MCF 10A (cell line): ENCODE data around the gene UBAC2. TPM values are rescaled to one million over a fixed set of nuclear protein-coding genes. Genes with fewer than 3 reads are reported as not detected.

Experiments used
- BruUV-seq: library from RNA; stranded (reverse); fragments of 400-500 nt; replicated peaks from 2 replicates; lab custom pipeline; 2021; lab: Mats Ljungman, UMichigan
- CTCF ChIA-PET: fragments of 300-600 bp; sonication (Branson Sonifier 250); formaldehyde crosslinking; extraction: SDS; loops from one replicate; lab custom pipeline; 2021; ENCODE audit warnings: antibody characterized with exemption, inconsistent platforms; lab: Yijun Ruan, JAX
- POLR2A ChIA-PET: fragments of 300-600, 350-650 bp; sonication (Branson Sonifier 250); formaldehyde crosslinking; extraction: SDS; loops from one replicate; lab custom pipeline; 2020; ENCODE audit warnings: antibody characterized with exemption, inconsistent platforms; lab: Yijun Ruan, JAX
- DNase-seq: peaks from one replicate; pipeline ENCODE4 v3.0.0-alpha.2; 2018; ENCODE audit not compliant: unreplicated experiment
- H3K27ac Mint-ChIP-seq: one replicate; pipeline ENCODE4 v1.8.0; 2022; ENCODE audit warnings: mild to moderate bottlenecking, low read depth, mixed read lengths; ENCODE audit not compliant: unreplicated experiment
- H3K27me3 Mint-ChIP-seq: one replicate; pipeline ENCODE4 v1.8.0; 2022; ENCODE audit warnings: mixed read lengths; ENCODE audit not compliant: insufficient read depth, unreplicated experiment
- H3K36me3 Mint-ChIP-seq: one replicate; pipeline ENCODE4 v1.8.0; 2022; ENCODE audit warnings: mild to moderate bottlenecking, moderate library complexity, mixed read lengths; ENCODE audit not compliant: insufficient read depth, unreplicated experiment
- H3K4me1 Mint-ChIP-seq: one replicate; pipeline ENCODE4 v1.8.0; 2022; ENCODE audit warnings: mixed read lengths; ENCODE audit not compliant: insufficient read depth, unreplicated experiment
- H3K4me3 Mint-ChIP-seq: one replicate; pipeline ENCODE4 v1.8.0; 2022; ENCODE audit warnings: mild to moderate bottlenecking, moderate library complexity, mixed read lengths; ENCODE audit not compliant: unreplicated experiment
- H3K9me3 Mint-ChIP-seq: one replicate; pipeline ENCODE4 v1.8.0; 2022; ENCODE audit warnings: mixed read lengths; ENCODE audit not compliant: unreplicated experiment
- intact Hi-C: fragments of 100-400 bp; cut with micrococcal nuclease; formaldehyde crosslinking; loops from 2 replicates; pipeline ENCODE4 v1.14.1; 2022
- total RNA-seq: library from RNA; stranded (reverse); gene quantifications from 2 replicates; pipeline ENCODE4 v1.2.3, GENCODE V29; 2022
- TF ChIP-seq, protein P1 (sequence below): fragments of 200-600 bp; IDR thresholded peaks from one replicate; pipeline ENCODE4 v1.8.0; 2022; ENCODE audit warnings: antibody characterized with exemption, mild to moderate bottlenecking; ENCODE audit not compliant: unreplicated experiment

Gene UBAC2
- total RNA-seq, 1 experiment from 2014 or later, result 74.7 TPM

DNA sequence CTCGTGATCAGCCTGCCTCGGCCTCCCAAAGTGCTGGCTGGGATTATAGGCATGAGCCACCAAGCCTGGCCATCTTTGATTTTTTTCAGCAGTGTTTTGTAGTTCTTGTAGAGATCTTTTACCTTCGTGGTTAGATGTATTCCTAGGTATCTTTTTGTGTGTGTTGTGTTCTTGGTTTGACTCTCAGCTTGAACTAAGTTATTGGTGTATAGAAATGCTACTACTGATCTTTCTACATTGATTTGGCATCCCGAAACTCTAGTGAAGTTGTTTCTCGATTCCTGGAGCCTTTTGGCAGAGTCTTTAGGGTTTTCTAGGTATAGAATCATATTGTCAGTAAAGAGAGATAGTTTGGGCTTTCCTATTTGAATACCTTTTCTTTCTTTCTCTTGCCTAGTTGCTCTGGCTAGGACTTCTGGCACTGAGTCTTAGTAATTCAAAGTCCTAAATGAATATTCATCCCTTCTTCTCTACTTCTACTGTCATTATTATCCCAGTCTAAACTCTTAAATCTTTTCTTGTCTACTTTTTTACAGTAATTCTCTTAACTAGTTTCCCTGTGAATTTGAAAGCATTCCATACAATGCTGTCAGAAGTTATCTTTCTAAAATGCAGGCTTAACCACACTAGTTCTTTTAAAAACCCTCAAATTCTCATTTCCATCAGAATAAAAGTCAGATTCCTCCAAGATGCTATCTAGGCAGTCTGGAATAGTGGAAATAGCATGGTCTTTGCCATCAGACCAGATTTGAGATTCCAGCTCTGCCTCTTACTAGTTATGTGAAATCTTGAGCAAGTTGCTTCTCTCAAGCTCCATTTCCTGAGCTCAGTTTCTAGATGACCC is 50.5 kb downstream of the UBAC2 start:
- intact Hi-C loops, result no loop called here
- no TSS peak for BruUV-seq
- no peak overlapping the region for H3K4me3 Mint-ChIP-seq
- ChIA-PET POLR2A (no interaction called here), CTCF (interaction anchor here (0.5 to 1.3 kb wide), 3 partner anchors 15 to 185 kb away, joined by 3 to 4 read pairs (median 4); no protein-coding TSS in a partner anchor)
- TF ChIP-seq, protein P1, sequence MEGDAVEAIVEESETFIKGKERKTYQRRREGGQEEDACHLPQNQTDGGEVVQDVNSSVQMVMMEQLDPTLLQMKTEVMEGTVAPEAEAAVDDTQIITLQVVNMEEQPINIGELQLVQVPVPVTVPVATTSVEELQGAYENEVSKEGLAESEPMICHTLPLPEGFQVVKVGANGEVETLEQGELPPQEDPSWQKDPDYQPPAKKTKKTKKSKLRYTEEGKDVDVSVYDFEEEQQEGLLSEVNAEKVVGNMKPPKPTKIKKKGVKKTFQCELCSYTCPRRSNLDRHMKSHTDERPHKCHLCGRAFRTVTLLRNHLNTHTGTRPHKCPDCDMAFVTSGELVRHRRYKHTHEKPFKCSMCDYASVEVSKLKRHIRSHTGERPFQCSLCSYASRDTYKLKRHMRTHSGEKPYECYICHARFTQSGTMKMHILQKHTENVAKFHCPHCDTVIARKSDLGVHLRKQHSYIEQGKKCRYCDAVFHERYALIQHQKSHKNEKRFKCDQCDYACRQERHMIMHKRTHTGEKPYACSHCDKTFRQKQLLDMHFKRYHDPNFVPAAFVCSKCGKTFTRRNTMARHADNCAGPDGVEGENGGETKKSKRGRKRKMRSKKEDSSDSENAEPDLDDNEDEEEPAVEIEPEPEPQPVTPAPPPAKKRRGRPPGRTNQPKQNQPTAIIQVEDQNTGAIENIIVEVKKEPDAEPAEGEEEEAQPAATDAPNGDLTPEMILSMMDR, result no peak
- no peak overlapping the region for H3K27ac Mint-ChIP-seq
- DNase-seq, result no peak
- no peaks in the 10 kb centered on the region for H3K27me3 Mint-ChIP-seq
- H3K4me1 Mint-ChIP-seq, result no peaks in the 10 kb centered on the region
- no peaks in the 10 kb centered on the region for H3K9me3 Mint-ChIP-seq
- peaks cover 29% of the 10 kb centered on the region for H3K36me3 Mint-ChIP-seq

DNA sequence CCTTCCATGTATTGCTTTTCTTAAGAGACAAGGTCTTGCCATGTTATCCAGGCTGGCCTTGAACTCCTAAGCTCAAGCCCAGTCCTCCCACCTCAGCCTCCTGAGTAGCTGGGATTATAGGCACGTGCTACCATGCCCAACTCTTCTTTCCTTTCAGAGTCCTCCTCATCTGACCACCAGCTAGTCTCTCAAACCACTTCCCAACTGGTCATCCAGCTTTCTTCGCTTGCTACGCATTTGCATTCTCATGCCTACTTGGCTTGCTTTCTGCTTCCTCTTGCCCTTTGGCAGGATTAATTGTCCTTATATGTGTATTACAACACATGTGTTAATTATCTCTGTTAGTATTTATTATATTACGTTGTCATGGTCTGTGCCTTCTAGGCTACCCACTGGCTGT is 51.3 kb downstream of the UBAC2 start:
- Mint-ChIP-seq H3K4me1 (no peaks in the 10 kb centered on the region), H3K9me3 (no peaks in the 10 kb centered on the region), H3K27me3 (no peaks in the 10 kb centered on the region), H3K4me3 (no peak overlapping the region), H3K27ac (no peak overlapping the region), H3K36me3 (peaks cover 24% of the 10 kb centered on the region)
- intact Hi-C loops, result no loop called here
- DNase-seq, result no peak
- CTCF ChIA-PET, result interaction anchor here (0.5 to 1.3 kb wide), 3 partner anchors 15 to 185 kb away, joined by 3 to 4 read pairs (median 4); no protein-coding TSS in a partner anchor
- BruUV-seq, result no TSS peak
- POLR2A ChIA-PET, result no interaction called here
- TF ChIP-seq, protein P1, result no peak

DNA sequence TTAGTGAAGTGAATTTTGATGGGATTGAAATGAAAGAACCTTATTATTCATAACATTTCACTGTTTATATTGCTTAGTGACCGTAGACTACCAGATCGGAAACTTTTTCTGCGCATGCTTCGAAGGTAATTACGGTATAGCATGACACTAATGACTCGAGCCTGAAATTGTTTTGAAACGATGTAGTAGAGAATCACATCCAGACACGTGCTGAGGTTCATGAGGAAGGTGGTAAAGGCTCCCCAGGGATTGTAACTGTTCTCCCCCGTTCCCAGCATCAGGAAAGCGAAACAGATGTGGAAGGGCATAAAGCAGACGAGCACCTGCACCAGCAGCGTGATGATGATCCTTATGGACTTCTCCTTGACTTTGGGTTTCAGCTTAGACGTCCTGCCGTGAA is 54.2 kb downstream of the UBAC2 start:
- no peaks in the 10 kb centered on the region for H3K9me3 Mint-ChIP-seq
- peaks cover 28% of the 10 kb centered on the region for H3K36me3 Mint-ChIP-seq
- no peaks in the 10 kb centered on the region for H3K27me3 Mint-ChIP-seq
- H3K4me3 Mint-ChIP-seq, result no peak overlapping the region
- intact Hi-C loops, result no loop called here
- ChIA-PET CTCF (interaction anchor here (0.6 to 2.8 kb wide), 6 partner anchors 11 to 239 kb away, joined by 3 to 20 read pairs (median 10); no protein-coding TSS in a partner anchor), POLR2A (interaction anchor here (1.3 kb wide), 1 partner anchor 55 kb away, joined by 4 read pairs; the partner anchor contains the start of gene UBAC2)
- no TSS peak for BruUV-seq
- no peak overlapping the region for H3K27ac Mint-ChIP-seq
- no peak for DNase-seq
- peaks cover 1% of the 10 kb centered on the region for H3K4me1 Mint-ChIP-seq
- TF ChIP-seq, protein P1, result no peak

DNA sequence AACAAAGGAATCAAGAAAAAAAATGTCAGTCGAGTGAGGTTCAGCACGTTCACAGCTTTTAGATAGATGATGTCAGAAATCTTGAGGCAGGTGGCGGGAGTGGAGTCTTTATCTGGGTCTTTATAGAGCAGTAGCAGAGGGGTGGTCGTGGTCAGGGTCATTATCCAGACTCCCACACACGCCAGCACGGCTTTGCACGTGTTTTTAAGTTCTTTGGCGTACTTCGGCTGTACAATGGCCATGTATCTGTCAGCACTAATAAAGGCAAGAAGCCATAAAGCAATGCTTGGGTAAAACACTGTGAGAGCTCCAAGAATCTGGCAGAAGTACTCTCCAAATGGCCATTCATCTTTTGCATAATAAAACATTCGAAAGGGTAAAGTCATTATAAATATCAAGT is 54.6 kb downstream of the UBAC2 start:
- Mint-ChIP-seq H3K27me3 (no peaks in the 10 kb centered on the region), H3K4me1 (peaks cover 5% of the 10 kb centered on the region), H3K36me3 (peaks cover 30% of the 10 kb centered on the region), H3K27ac (no peak overlapping the region), H3K4me3 (no peak overlapping the region), H3K9me3 (no peaks in the 10 kb centered on the region)
- CTCF ChIA-PET, result interaction anchor here (0.5 to 2.8 kb wide), 7 partner anchors 9 to 684 kb away, joined by 3 to 20 read pairs (median 4); no protein-coding TSS in a partner anchor
- TF ChIP-seq, protein P1, result no peak
- DNase-seq, result no peak
- intact Hi-C loops, result no loop called here
- POLR2A ChIA-PET, result interaction anchor here (1.3 to 1.5 kb wide), 2 partner anchors 55 kb away, joined by 4 to 9 read pairs; partner anchors contain the start of gene UBAC2
- no TSS peak for BruUV-seq
